ENCODE results near the gene MYBPC3.

DNA sequence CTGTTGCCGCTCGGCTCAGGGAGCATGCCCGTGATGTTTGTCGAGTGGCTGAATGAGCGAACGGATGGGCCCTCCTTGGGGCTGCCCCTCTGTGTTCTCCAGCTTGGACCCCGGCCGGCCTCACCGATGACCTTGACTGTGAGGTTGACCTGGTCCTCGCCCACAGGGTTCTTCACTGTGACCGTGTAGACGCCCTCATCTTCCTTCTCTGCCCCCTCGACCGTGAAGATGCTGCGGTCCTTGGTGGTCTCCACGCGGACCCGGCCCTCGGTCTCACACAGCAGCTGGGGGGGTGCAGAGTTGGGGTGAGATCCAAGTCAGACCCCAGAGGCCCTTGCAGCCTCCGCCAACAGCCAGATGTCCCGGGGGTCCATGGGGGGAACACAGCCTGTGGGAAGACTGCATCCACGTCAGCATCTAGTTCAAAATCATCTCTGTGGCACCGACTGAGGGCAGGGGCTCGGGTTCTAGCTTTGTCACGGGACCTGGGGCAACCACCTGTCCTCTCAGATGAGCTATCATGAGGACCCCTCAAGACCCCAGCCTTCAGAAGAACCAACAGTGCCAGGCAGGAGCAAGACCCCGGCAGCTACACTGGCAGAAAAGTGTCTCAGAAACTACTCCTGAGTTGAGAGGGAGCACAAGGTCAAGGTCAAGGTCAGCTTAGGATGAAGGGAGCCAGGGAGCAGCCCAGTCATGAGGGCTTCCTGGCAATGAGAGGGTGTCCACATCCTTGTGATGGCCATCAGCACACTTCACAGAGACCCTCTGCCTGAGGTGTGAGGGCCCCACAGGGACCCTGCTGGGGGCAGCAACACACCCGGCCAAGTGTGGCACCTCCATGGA, 13.9 kb downstream of the MYBPC3 start:
- TF ChIP-seq, protein P1, sequence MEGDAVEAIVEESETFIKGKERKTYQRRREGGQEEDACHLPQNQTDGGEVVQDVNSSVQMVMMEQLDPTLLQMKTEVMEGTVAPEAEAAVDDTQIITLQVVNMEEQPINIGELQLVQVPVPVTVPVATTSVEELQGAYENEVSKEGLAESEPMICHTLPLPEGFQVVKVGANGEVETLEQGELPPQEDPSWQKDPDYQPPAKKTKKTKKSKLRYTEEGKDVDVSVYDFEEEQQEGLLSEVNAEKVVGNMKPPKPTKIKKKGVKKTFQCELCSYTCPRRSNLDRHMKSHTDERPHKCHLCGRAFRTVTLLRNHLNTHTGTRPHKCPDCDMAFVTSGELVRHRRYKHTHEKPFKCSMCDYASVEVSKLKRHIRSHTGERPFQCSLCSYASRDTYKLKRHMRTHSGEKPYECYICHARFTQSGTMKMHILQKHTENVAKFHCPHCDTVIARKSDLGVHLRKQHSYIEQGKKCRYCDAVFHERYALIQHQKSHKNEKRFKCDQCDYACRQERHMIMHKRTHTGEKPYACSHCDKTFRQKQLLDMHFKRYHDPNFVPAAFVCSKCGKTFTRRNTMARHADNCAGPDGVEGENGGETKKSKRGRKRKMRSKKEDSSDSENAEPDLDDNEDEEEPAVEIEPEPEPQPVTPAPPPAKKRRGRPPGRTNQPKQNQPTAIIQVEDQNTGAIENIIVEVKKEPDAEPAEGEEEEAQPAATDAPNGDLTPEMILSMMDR (IDR thresholded peaks at IDR 0.05), result no peak
- TF ChIP-seq POLR2A (IDR thresholded peaks at IDR 0.05) (no peak), EP300 (IDR thresholded peaks at IDR 0.05) (no peak)
